MM.1S (cell line): Measurements from ENCODE around the gene HSDL1.

Experiments used
- DNase-seq: peaks from one replicate; pipeline ENCODE4 v3.0.0-alpha.2; 2015
- H2AFZ ChIP-seq: fragments of 300-600 bp; sonication (generic); 2 replicates; pipeline ENCODE4 v1.6.0; 2016; ENCODE audit warnings: antibody characterized with exemption, low read length
- H3F3A ChIP-seq: fragments of 300-600 bp; sonication (generic); 2 replicates; pipeline ENCODE4 v1.6.1; 2016; ENCODE audit warnings: mild to moderate bottlenecking, antibody characterized with exemption, low read length, moderate library complexity, mixed read lengths; ENCODE audit not compliant: insufficient read depth
- H3K27ac ChIP-seq: fragments of 300-600 bp; sonication (generic); 2 replicates; pipeline ENCODE4 v1.5.1; 2016; ENCODE audit warnings: mild to moderate bottlenecking, low read length
- H3K27me3 ChIP-seq: fragments of 300-600 bp; sonication (generic); replicated peaks from 2 replicates; pipeline ENCODE4 v1.6.0; 2016; ENCODE audit warnings: low read length; ENCODE audit not compliant: insufficient read depth
- H3K36me3 ChIP-seq: fragments of 300-600 bp; sonication (generic); replicated peaks from 2 replicates; pipeline ENCODE4 v1.6.1; 2016; ENCODE audit warnings: mild to moderate bottlenecking, low read length, mixed read lengths; ENCODE audit not compliant: insufficient read depth
- H3K4me1 ChIP-seq: fragments of 300-600 bp; sonication (generic); 2 replicates; pipeline ENCODE4 v1.6.1; 2016; ENCODE audit warnings: low read length, mixed read lengths
- H3K4me2 ChIP-seq: fragments of 300-600 bp; sonication (generic); 2 replicates; pipeline ENCODE4 v1.6.0; 2016; ENCODE audit warnings: low read depth, low read length
- H3K4me3 ChIP-seq: fragments of 300-600 bp; sonication (generic); 2 replicates; pipeline ENCODE4 v1.5.1; 2016; ENCODE audit warnings: low read length, mixed read lengths
- H3K79me2 ChIP-seq: fragments of 300-600 bp; sonication (generic); 2 replicates; pipeline ENCODE4 v1.6.1; 2016; ENCODE audit warnings: mixed run types, low read length, mixed read lengths
- H3K9ac ChIP-seq: fragments of 300-600 bp; sonication (generic); 2 replicates; pipeline ENCODE4 v1.6.1; 2016; ENCODE audit warnings: low read length, mixed read lengths
- H3K9me2 ChIP-seq: fragments of 300-600 bp; sonication (generic); replicated peaks from 2 replicates; pipeline ENCODE4 v1.6.1; 2016; ENCODE audit warnings: mild to moderate bottlenecking, low read length, mixed read lengths; ENCODE audit not compliant: insufficient read depth
- H3K9me3 ChIP-seq: fragments of 300-600 bp; sonication (generic); replicated peaks from 2 replicates; pipeline ENCODE4 v1.6.1; 2016; ENCODE audit warnings: mild to moderate bottlenecking, low read length, mixed read lengths; ENCODE audit not compliant: insufficient read depth
- H4K20me1 ChIP-seq: fragments of 300-600 bp; sonication (generic); 2 replicates; pipeline ENCODE4 v1.6.1; 2016; ENCODE audit warnings: mild to moderate bottlenecking, low read length, moderate library complexity, mixed read lengths; ENCODE audit not compliant: insufficient read depth
- CTCF ChIP-seq: fragments of 300-600 bp; sonication (generic); IDR thresholded peaks from 2 replicates; pipeline ENCODE4 v1.5.1; 2016; ENCODE audit warnings: antibody characterized with exemption, low read length, mixed read lengths
- EZH2 ChIP-seq: fragments of 300-600 bp; sonication (generic); optimal IDR thresholded peaks from 2 replicates; pipeline ENCODE3; 2017; ENCODE audit warnings: low read depth, mild to moderate bottlenecking, antibody characterized with exemption, low read length, mixed read lengths
- EZH2phosphoT487 ChIP-seq: fragments of 300-600 bp; sonication (generic); IDR thresholded peaks from 2 replicates; pipeline ENCODE4 v1.6.1; 2018; ENCODE audit warnings: antibody characterized with exemption, low read length

Gene HSDL1

GRCh38 chr16:84144859-84145639 is at the start of gene HSDL1, which contains the start of gene DNAAF1:
Gene HSDL1, minus strand, starts transcription at chr16:84145177. Its CDS starts 13,856 bp downstream, at chr16:84131321.
Gene DNAAF1, plus strand, starts transcription at chr16:84145308. Its CDS starts 133 bp downstream, at chr16:84145441.
- H3K36me3 ChIP-seq = no peaks in the 10 kb centered on the region
- H4K20me1 ChIP-seq = no peaks in the 10 kb centered on the region
- peak; percentile 81 for DNase-seq
- peak within 1 kb of the TSS; percentile 92 for H3K9ac ChIP-seq
- H2AFZ ChIP-seq = peak within 1 kb of the TSS; percentile 46
- no peaks in the 10 kb centered on the region for H3K9me2 ChIP-seq
- no peaks in the 10 kb centered on the region for H3K27me3 ChIP-seq
- peak within 1 kb of the TSS; percentile 69 for H3K4me2 ChIP-seq
- no peaks in the 10 kb centered on the region for H3K9me3 ChIP-seq
- peaks cover 38% of the 10 kb centered on the region for H3K79me2 ChIP-seq
- H3K4me3 ChIP-seq = peak within 1 kb of the TSS; percentile 69
- peak within 1 kb of the TSS; percentile 84 for H3K27ac ChIP-seq
- TF ChIP-seq EZH2 (no peak), CTCF (peak; percentile 7; the same call in 1 of the 2 replicates)
- H3F3A ChIP-seq = no peaks in the 10 kb centered on the region
- H3K4me1 ChIP-seq = peaks cover 5% of the 10 kb centered on the region

DNA sequence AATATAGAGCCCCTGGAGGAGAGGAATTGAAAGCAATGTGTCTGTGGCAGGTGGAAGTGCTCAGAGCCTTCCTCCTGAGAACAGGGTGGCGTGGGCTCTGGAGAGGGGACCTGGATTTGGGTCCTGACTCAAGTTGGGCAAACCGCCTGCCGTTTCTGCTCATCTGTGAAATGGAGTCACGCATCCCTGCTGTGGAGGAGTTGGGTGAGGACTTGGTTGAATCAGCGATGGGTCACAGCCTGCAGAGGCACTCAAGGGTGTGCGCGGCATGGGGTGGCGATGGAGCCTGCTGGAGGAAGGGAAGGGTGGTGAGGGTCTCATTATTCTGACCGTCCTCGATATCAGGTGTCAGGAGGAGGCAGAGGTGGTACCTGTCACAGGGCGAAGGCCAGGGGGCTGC is 49.0 kb upstream of the HSDL1 start:
- no peaks in the 10 kb centered on the region for H3K9me2 ChIP-seq
- no peak for DNase-seq
- H4K20me1 ChIP-seq = no peaks in the 10 kb centered on the region
- H3K9me3 ChIP-seq = no peaks in the 10 kb centered on the region
- no peak for TF ChIP-seq EZH2
- TF ChIP-seq EZH2phosphoT487 = no peak
- no peak for TF ChIP-seq CTCF
- H3K9ac ChIP-seq = no peak overlapping the region
- no peak overlapping the region for H3K4me2 ChIP-seq
- H3K27me3 ChIP-seq = 0 out of 2 replicates have a peak, but pooled peaks cover 3% of the 10 kb centered on the region
- no peak overlapping the region for H3K4me3 ChIP-seq
- no peak overlapping the region for H3K27ac ChIP-seq
- no peaks in the 10 kb centered on the region for H3K79me2 ChIP-seq
- H3F3A ChIP-seq = no peaks in the 10 kb centered on the region
- no peaks in the 10 kb centered on the region for H3K36me3 ChIP-seq
- H2AFZ ChIP-seq = no peak overlapping the region
- H3K4me1 ChIP-seq = no peaks in the 10 kb centered on the region

GRCh38 chr16:84193480-84193879 is 48.5 kb upstream of the HSDL1 start:
- no peak overlapping the region for H3K4me3 ChIP-seq
- no peaks in the 10 kb centered on the region for H3K27me3 ChIP-seq
- TF ChIP-seq EZH2 (no peak), CTCF (no peak), EZH2phosphoT487 (no peak)
- no peak overlapping the region for H2AFZ ChIP-seq
- H3K9ac ChIP-seq = no peak overlapping the region
- H3K27ac ChIP-seq = no peak overlapping the region
- H3K36me3 ChIP-seq = no peaks in the 10 kb centered on the region
- H3K79me2 ChIP-seq = no peaks in the 10 kb centered on the region
- H4K20me1 ChIP-seq = no peaks in the 10 kb centered on the region
- H3K4me1 ChIP-seq = no peaks in the 10 kb centered on the region
- H3K9me2 ChIP-seq = no peaks in the 10 kb centered on the region
- DNase-seq = no peak
- H3K9me3 ChIP-seq = no peaks in the 10 kb centered on the region
- no peak overlapping the region for H3K4me2 ChIP-seq
- no peaks in the 10 kb centered on the region for H3F3A ChIP-seq
